Measurements from ENCODE around the gene ADAMTSL1.
"Not testable (repeated sequence)": the region's sequence is repeated elsewhere in the genome, so short reads cannot be mapped to it uniquely, and the experiment has no call there.

The ADAMTSL1 gene

DNA sequence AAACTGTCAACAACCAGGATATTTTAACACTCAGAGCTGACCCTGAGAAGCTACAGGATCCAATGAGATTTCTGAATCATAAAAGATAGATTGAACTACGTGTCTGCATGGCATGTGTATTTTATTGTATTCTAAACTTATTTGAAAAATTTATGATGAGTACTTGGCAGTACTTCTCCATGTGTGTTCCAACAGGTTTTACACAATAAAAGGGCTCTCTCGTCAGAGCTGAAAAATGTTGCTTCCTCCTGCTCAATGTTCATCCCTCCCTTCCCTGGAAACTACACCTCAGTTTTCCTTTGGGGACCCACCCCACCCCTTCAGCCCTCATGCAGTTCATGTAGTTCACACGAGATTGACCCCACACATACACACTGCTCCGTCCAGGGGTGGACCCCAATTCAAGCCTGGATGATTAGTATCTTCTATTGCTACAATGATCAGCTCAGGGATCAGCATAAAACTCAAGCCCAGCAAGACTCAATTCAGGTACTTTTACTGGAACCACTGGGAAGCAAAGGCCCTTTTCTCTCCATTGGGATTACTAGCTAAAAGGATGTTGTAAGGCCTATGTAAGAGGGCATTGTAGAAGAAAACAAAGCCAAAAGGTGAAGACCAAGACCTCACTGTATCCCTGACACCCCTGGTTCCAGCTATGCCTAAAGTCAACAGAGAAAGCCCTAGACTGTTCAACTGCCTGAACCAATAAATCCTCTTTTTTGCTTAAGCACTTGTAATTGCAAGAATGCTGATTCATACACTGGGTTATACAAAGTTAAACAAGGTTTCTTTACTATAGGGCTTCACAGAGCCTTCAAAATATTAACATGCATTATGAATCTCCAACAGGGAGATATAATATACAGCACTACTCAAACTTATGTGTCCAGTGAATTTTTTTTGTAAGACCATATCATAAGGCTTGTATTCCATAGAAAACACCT is 446.5 kb downstream of the ADAMTSL1 start:
- DNase-seq, result no peak

DNA sequence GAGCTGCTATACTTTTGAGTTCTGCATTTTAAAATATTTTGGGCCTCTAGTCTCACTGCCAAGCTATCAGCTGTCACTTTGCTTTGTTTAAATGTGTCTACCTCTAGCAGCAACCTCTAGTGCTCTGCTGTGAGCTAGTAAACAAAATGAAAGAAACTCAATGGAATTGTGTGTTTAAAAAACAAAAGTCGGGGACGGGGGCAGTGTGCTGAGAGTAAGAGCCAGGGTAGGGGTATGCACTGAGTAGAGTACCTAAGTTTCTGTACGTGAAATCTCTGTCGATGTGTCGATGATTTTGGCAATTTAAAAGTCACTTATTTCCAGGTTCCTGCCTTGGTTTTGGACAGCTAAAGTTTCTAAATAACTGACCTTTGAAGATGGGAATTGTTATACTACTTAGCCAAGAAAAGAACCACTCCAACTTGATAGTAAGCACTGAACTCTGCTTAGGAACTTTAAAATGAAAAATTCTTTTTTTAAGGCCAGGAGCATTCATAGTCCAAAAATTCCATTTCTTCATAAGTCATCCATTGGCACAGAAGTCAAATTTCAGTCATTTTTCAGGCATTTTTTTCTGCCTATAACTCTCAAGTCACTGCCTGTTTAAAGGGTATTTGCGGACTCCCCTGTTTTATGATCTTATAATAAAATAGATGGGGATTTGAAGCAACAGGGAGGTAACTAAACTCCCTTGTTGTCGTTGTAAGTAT is 447.6 kb downstream of the ADAMTSL1 start:
- DNase-seq, result no peak

DNA sequence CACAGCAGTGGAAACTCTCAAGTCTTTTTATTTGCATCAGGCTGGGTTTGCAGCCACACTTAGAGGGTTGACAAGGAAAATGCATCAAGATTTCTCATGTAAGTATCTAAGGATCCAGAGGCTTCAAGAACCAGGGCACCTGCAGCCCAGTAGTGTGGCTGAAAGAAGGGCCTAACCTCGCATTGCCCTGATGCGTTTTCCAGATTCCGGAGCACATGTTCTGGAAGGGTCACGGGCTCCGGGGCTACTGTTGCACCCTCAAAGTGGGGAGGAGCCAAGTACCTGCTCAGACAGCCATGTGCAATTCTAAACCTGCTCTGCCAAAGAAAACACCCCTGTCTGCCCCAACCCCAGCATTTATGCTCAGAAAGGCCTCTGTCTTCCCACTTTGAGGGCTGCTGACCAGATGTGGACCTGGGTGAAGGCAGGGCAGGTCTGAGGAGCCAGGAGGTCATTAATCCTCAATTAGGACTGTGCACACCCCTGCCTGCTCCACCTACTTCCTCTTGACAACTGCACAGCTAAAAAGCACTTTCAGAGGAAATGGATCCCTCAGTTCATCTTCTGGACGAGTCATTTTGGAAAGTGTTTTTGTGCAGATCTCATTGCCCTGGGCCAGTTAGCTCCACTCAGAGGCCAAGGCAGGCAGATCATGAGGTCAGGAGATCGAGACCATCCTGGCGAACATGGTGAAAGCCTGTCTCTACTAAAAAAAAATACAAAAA is 448.4 kb downstream of the ADAMTSL1 start:
- DNase-seq, result no peak

DNA sequence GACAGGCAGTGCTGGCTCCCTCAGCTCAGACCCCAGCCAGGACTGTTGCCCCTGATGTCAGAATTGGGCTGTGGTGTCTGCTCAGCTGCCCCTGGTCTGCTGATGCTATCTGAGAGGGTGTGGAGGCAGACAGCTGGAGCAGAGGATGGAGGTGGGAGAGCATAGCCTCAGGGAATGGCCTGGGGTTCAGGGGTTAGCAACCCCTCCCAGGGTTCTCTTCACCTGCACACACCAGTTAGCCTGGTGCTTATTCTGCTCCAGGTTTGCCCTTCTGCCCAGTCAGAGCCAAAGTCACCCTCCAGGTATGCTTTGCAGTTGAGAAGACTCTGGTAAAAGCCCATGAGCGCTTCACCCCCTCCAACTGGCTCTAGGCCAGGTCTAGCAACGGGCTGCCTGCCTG is 449.2 kb downstream of the ADAMTSL1 start:
- no peak for DNase-seq

DNA sequence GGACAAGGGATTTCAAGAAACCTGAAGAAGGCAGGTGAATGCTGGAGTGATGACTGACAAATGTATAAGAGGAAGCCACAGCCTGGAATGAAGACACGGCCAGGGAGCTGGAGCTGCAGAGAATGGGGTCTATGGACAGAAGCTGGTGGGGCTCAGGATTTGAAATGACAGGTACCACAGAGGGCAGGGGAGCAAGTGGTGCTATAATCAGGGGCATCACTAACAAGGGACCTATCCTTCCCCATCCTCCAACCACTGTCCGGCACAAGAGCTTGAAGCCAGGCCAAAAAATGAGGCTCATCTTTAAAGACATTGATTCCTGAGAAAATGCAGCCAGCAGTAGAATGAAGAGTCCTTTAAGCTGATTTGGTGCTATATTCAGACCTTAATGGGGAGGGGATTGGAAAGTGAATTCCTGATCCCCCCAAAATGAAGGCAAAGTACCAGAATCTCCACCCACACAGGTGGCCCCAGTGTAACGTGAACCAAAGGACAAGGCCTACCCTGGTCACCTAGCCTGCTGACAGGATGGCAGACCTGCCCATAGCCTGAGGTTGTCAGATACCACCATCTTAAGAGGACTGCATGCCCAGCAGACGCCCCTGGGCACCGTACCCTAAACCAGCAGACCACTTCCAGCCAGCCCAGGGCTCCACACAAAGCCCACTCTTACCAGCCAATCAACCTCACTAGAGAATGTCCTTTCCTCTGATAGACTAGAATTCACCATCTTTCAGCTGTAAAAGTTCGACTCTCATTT is 449.9 kb downstream of the ADAMTSL1 start:
- no peak for DNase-seq

DNA sequence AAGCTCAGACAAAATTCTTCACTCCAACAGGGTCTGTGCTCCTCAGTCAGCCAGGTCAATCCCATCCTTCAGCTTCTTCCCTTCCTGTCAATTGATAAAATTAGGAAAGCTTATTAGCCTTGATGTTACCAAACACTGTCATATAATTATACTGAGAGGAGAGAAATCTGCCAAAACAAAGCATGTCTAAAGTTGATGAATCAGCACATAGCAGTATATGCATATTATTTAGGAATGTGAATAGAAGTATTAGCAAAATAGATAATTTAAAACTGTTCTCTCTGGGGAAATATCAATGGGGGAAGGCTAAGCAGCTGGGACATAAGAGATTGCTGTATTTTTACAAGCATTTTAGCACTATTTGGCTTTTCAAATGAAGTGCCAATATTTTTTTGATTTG is 451.9 kb downstream of the ADAMTSL1 start:
- no peak for DNase-seq

DNA sequence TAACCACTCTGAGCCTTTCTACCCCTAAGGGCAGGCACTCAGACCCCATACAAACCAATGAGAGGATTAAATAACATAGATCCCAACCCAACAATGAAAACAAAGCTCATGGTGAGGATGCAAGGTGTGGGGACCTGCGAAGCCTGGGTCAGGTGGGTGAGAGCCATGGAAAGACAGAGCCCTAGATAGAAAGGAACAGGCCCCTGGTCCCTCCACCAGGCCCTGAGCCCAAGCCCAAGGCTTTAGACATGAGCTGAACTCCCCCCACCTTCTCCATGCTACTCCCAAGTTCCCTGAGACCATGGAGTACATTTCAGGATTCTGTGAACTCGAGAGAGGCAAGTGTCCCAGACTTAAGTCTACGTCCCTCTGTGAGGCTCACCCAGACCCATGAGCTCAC is 452.6 kb downstream of the ADAMTSL1 start:
- DNase-seq, result no peak

DNA sequence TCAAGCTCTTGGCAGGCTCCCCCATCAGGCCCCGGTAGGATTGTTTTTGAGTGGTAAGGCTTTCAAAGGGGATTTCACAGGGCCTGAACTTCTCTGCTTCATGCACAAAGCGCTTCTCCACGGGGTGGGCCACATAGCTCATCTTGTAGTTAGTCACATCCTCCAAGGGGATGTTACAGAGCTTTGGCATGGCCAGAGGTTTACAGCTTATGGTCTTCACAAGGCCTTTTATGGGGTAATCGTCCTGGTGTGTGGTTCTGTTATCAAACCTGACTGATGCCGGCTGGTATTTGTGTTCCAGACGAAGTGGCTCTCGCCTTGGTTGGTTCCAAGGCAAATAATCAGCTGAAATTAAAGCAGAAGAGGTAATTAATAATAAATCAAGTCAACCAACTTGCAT is 454.8 kb downstream of the ADAMTSL1 start:
- DNase-seq, result no peak

DNA sequence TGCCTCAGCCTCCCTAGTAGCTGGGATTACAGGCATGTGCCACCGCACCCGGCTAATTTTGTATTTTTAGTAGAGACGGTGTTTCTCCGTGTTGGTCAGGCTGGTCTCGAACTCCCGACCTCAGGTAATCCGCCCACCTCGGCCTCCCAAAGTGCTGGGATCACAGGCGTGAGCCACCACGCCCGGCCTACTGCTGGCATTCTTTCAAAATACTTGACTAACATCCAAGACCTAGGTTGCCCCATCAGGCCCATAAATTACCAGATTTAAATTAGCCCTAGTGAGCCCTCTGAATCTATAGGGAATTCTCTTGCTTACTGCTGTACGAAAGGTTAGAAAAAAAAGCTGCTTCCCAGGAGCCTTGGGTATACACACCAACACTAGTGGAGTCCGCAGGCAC is 456.7 kb downstream of the ADAMTSL1 start:
- DNase-seq, result not testable (repeated sequence)

DNA sequence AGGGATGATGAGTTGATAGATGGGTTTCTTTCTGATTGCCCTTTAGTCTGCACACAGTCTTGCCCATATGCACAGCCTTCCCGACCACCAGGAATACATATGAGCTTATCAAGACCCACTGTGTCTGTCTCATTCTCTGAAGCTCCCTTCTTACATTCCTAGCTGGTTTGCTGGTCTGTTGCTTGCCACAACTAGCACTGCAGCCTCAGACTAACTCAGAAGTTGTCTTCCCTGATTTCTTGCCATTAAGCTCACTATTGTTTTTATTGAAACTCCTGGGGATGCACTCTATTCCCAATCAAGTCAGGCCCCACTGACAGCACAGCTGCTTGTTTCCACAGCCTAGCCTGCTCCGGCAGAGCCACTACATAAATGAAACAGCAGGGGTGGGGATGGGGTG is 461.6 kb downstream of the ADAMTSL1 start:
- DNase-seq, result no peak

DNA sequence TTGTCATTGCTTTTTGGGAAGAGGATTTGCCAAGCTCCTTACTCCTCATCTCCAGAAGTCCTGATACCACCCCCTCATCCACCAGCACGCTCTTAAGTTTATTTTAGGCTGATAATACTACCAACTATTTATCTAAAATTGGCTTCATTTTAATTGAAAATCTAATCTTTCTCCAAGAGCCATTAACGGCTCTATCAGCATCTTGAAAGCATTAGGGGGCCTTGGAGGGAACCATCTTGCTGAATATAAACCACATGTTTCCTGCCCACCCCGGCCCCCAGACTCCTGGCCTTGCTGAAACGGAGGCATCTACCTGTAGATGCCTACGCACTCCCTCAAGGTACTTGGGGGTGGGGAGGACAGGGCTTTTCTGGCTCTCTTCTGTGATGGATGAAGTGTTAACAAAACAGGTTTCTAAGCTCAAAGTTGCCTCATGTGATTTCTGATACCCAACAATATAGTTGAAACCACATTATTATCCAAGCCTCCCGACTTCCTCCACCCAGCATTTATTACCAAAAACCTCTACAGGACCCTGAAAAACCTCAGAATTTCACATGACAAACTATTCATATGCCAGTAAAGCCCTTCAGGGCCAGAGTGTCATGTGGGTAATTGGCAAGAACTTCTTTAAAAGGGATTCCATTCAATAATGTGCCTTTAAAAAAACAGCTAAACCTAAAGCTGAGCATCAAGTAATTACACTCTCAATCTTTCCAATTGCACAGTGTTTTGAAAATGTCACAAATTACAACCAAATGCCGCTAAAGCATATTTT is 462.3 kb downstream of the ADAMTSL1 start:
- DNase-seq, result no peak

DNA sequence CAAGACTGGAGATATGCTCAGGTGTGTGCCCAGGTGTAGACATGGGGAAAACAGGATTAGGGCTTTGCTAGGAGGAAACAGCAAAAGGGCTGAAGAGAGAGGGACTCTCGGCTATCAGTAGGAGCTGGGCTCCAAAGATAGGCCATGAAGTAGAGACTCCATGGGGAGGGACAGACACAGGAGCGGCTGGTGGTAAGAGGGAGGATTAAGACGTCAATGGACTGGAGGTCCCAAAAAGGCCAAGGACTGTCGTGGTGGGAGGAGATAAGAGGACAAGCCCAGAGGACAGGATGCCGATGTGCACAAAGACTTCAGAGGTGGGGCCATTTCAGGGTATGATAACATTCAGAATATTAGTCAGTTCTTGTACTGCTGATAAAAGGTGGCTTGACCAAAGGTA is 466.0 kb downstream of the ADAMTSL1 start:
- no peak for DNase-seq

DNA sequence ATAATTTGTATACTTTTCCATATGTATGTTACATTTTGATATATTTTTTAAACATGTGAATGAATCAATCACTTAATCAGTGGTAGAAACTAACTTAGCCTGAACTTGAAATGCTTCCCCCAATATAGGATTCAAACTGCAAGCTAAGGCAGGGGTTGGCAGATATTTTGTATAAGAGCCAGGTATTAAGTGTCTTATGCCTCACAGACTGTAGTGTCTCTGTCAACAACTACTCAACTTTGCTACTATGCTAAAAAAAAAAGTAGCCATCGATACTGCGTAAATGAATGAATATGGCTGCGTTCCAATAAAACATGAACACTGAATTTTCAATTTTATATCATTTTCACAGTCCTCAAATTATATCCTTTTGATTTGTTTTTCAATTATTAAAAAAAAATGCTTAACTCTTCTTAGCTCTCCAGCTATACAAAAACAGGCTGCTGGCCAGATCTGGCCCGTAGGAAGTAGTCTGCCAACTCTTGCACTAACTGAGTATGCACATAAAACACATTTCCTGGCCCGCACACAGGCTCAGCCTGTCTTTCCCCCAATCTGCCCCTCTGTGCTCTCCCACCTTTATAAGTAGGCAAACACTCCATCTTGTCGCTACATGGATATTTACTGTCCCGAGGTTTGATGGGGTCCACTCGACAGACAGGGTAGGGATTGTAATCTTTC is 467.2 kb downstream of the ADAMTSL1 start:
- DNase-seq, result no peak

DNA sequence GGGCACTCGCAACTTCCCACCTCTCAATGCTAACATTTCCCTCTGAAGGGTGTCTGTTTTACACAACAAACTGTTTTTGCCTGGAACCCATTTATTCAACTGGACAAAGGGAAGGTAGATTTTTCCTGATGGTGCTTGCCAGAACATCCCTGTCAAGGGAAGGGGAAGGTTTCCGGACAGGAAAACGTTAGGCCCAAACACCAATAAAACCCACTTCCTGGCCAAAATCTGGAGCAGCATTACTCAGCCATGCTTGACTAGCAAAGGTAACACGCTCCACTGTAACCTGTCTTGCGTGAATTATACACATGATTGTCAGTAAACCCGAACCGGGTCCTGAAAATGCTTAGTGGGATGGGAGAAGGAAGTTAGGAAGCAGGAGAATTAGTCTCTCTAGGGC is 468.8 kb downstream of the ADAMTSL1 start:
- DNase-seq, result no peak

DNA sequence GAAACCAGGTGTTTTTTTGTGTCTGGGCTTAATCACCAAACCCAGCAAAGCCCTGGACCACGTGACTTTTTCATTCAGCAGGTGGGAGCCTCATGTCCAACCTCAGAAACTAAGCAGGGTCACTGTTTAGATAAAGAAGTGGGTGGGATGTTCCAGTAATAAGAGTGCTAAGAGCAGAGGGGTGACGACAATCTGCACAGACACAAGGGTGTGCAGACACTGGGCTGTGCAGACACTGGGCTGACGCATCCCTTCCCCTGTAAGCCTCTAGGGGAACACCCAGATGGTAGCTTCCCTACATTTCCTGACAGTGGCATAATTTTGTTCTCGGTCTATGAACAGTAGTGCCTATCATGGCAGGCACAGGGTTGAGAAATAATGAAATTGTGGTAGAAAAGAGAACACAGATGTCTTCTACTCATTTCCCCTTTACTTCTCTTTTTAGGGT is 474.0 kb downstream of the ADAMTSL1 start:
- DNase-seq, result no peak

DNA sequence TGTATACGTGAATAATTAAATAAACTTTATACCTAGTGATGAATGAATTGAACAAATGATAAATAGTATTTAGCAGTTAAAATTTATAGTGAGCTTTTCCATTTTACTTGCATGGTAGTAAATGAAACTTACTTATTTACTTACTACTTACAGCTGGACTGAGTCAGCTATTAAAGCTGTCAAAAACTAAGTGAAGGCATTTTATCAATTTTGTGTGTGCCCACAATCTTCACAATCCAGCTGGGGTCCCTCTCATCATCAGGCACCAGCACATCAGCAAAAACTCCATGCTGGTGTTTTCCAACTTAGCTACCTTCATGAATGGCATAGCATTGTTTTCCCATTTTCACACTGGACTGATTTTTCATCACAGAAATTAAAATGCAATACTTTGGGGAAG is 478.0 kb downstream of the ADAMTSL1 start:
- no peak for DNase-seq

DNA sequence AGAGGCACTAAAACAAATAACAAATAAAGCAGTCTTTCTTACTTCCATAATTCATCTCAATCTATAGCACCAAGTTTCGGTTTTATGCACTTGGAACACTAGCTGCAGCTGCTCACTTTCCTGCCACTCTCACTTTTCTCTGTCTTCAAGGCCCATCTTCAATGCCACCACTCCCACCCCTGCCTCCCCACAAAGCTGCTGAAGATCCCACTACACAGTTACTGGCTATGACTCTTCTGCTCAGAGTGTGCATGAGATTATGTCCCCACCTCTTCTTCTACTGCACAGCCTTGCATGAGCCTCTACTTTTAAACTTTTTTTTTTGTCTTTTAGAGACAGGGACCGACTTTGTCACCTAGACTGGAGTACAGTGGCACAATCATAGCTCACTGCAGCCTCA is 481.7 kb downstream of the ADAMTSL1 start:
- DNase-seq, result no peak

All from hippocampal formation (tissue), 2 donors.